K562 (cell line): Measurements from ENCODE around the gene ZNF516. TPM values are rescaled to one million over a fixed set of nuclear protein-coding genes. Genes with fewer than 3 reads are reported as not detected.

Source experiments
- ATAC-seq: fragments of 200-7000 bp; cut with Tn5 transposase; 3 replicates; pipeline ENCODE4 v1.9.1; 2020; ENCODE audit warnings: moderate library complexity
- BruUV-seq: library from RNA; stranded (reverse); fragments of 400-500 nt; replicated peaks from 2 replicates; lab custom pipeline; 2021; lab: Mats Ljungman, UMichigan
- CTCF ChIA-PET: fragments of 300-600 bp; formaldehyde crosslinking; extraction: SDS; loops from one replicate; lab custom pipeline; 2021; ENCODE audit warnings: low intra/inter-chr PET ratio; lab: Yijun Ruan, JAX
- POLR2A ChIA-PET: fragments of 300-600, 350-650 bp; sonication (Branson Sonifier 250); formaldehyde crosslinking; extraction: SDS; loops from one replicate; lab custom pipeline; 2021; ENCODE audit warnings: antibody characterized with exemption, inconsistent platforms; lab: Yijun Ruan, JAX
- DNase-seq, 4 experiments: peaks; one replicate each; pipeline versions ENCODE4 v3.0.0 to v3.0.0-alpha.2; 2011 to 2018; ENCODE audit warnings: low spot score in 3 of 4, mixed read lengths in 3 of 4; ENCODE audit errors: extremely low read depth in 1 of 4
- FAIRE-seq: peaks from 2 replicates; lab custom pipeline; 2011; peaks lifted over from hg19 to GRCh38; lab: Jason Lieb, UNC
- H2AFZ ChIP-seq: 2 replicates; pipeline ENCODE4 v1.6.0; 2011; ENCODE audit warnings: low read depth, low read length, control low read depth, inconsistent platforms
- H3K27ac ChIP-seq: fragments of 200-600 bp; 3 replicates; pipeline ENCODE4 v1.8.0; 2011; ENCODE audit warnings: low read depth, mild to moderate bottlenecking, control low read depth, inconsistent platforms, low read length, moderate library complexity, mixed read lengths; ENCODE audit errors: extremely low read depth
- H3K27me3 ChIP-seq, 2 experiments: fragments of 300-600 bp in 1 of 2; 2 replicates in 1 of 2; 3 replicates in 1 of 2; pipeline versions ENCODE4 v1.6.0 to v1.8.0; 2011; ENCODE audit warnings: inconsistent platforms in 2 of 2, low read length in 2 of 2, mild to moderate bottlenecking in 1 of 2, mixed read lengths in 1 of 2, moderate library complexity in 1 of 2; ENCODE audit not compliant: control insufficient read depth in 2 of 2, insufficient read depth in 2 of 2
- H3K36me3 ChIP-seq: fragments of 300-600 bp; 3 replicates; pipeline ENCODE4 v1.8.0; 2011; ENCODE audit warnings: mild to moderate bottlenecking, low read length, inconsistent platforms; ENCODE audit not compliant: control insufficient read depth, insufficient read depth
- H3K4me1 ChIP-seq, 2 experiments: fragments of 200-600 bp in 1 of 2; replicated peaks in 1 of 2; 2 replicates in 1 of 2; 3 replicates in 1 of 2; pipeline versions ENCODE4 v1.5.1 to v1.8.0; 2011; ENCODE audit warnings: inconsistent platforms in 2 of 2, low read length in 2 of 2, mild to moderate bottlenecking in 1 of 2, mixed read lengths in 1 of 2, moderate library complexity in 1 of 2; ENCODE audit not compliant: control insufficient read depth in 2 of 2, insufficient read depth in 2 of 2
- H3K4me2 ChIP-seq: 2 replicates; pipeline ENCODE4 v1.6.1; 2011; ENCODE audit warnings: low read length, control low read depth, inconsistent platforms, mixed read lengths; ENCODE audit not compliant: insufficient read depth
- H3K4me3 ChIP-seq: fragments of 200-600 bp; sonication (generic), shearing (Covaris generic); 2 replicates; pipeline ENCODE4 v1.5.1; 2016; ENCODE audit warnings: control low read depth, inconsistent platforms
- H3K79me2 ChIP-seq: fragments of 200-600 bp; 3 replicates; pipeline ENCODE4 v1.8.0; 2011; ENCODE audit warnings: low read length, inconsistent platforms; ENCODE audit not compliant: control insufficient read depth, insufficient read depth
- H3K9ac ChIP-seq, 2 experiments: 2 replicates each; pipeline versions ENCODE4 v1.6.0 to v1.6.1; 2011; ENCODE audit warnings: low read depth in 2 of 2, low read length in 2 of 2, control low read depth in 1 of 2, inconsistent platforms in 1 of 2, mild to moderate bottlenecking in 1 of 2, mixed read lengths in 1 of 2; ENCODE audit not compliant: insufficient read depth in 1 of 2
- H3K9me1 ChIP-seq: one replicate; pipeline ENCODE4 v1.6.0; 2011; ENCODE audit warnings: inconsistent platforms, mild to moderate bottlenecking, low read length, moderate library complexity; ENCODE audit not compliant: control insufficient read depth, insufficient read depth
- H3K9me3 ChIP-seq: replicated peaks from 2 replicates; pipeline ENCODE4 v1.5.1; 2011; ENCODE audit warnings: low read depth, low read length, inconsistent platforms; ENCODE audit not compliant: control insufficient read depth, insufficient read depth
- H4K20me1 ChIP-seq: replicated peaks from 2 replicates; pipeline ENCODE4 v1.6.1; 2011; ENCODE audit warnings: low read length, inconsistent platforms, mixed read lengths; ENCODE audit not compliant: control insufficient read depth, insufficient read depth
- ZNF354B ChIP-seq: fragments of 250-450 bp; sonication (Bioruptor Pico); IDR thresholded peaks from 2 replicates; pipeline ENCODE4 v1.4.0; 2020
- WGBS: fragments of 100-300 bp; shearing (Covaris generic); methylation state at CpG from one replicate; pipeline ENCODE4 v1.1.6; 2016; ENCODE audit warnings: low coverage, mixed read lengths; ENCODE audit not compliant: insufficient coverage; ENCODE audit errors: missing lambda C conversion rate; 5-methylcytosine and 5-hydroxymethylcytosine counted together
- in situ Hi-C: fragments of 300-500 bp; cut with MboI; formaldehyde crosslinking; loops from 4 replicates; pipeline ENCODE4 v1.15.0; 2018; ENCODE audit warnings: inconsistent platforms, mixed read lengths
- intact Hi-C: fragments of 100-400 bp; cut with micrococcal nuclease; formaldehyde crosslinking; loops from 2 replicates; pipeline ENCODE4 v1.14.2; 2022
- polyA plus RNA-seq, 8 experiments: library from polyadenylated mRNA; depleted of rRNA in 4 of 8; stranded (reverse) in 5 of 8; unstranded in 3 of 8; fragments of >200 nt; fragmentation: Nextera tagmentation in 2 of 8; fragmentation: Illumina TruSeq in 1 of 8; extraction: Ambion mirVana in 2 of 8; extraction: Trizol in 1 of 8; gene quantifications; 2 replicates each; pipeline versions ENCODE4 v1.2.1 to v1.2.3, GENCODE V29; 2011 to 2014; ENCODE audit warnings: inconsistent platforms in 1 of 8, missing spikeins in 1 of 8
- total RNA-seq, 7 experiments: library from RNA; depleted of rRNA in 6 of 7; stranded (reverse); fragments of >200 nt in 6 of 7; fragmentation: Illumina TruSeq in 2 of 7; extraction: Trizol in 2 of 7; gene quantifications; 2 replicates each; pipeline versions ENCODE4 v1.2.1 to v1.2.3, GENCODE V29; 2011 to 2021; ENCODE audit warnings: low replicate concordance in 1 of 7
- TF ChIP-seq, protein P1 (sequence below): sonication (generic); formaldehyde crosslinking; IDR thresholded peaks from 2 replicates; pipeline ENCODE4 v1.8.0; 2022; ENCODE audit warnings: mild to moderate bottlenecking, missing genetic modification reagents
- TF ChIP-seq, protein P2 (sequence below): IDR thresholded peaks from 3 replicates; pipeline ENCODE4 v1.6.1; 2011; ENCODE audit warnings: borderline replicate concordance, mild to moderate bottlenecking; ENCODE audit not compliant: insufficient read length, insufficient read depth

The ZNF516 gene
- total and polyA plus RNA-seq, 9 of the 15 experiments (the other 6 are each of a cell fraction or from before 2014, with no cell fraction given), result 0.04 to 0.20 (median 0.08) TPM; not detected in 3

- POLR2A ChIA-PET, result no interaction called here
- Histone ChIP-seq H3K9me1 (no peaks in the 10 kb centered on the region), H3K27ac (no peak overlapping the region), H4K20me1 (no peaks in the 10 kb centered on the region), H3K79me2 (no peaks in the 10 kb centered on the region), H3K9me3 (no peaks in the 10 kb centered on the region), H3K4me1 (no peaks in the 10 kb centered on the region), H3K4me2 (no peak overlapping the region), H3K4me3 (no peak overlapping the region), H3K27me3 (peaks cover 3 to 11% of the 10 kb centered on the region in 2 experiments; a peak in 3 of 5 replicates), H3K36me3 (no peaks in the 10 kb centered on the region), H2AFZ (no peak overlapping the region), H3K9ac (no peak overlapping the region)
- DNase-seq (no peak), ATAC-seq (no peak), FAIRE-seq (no peak)
- no peak for TF ChIP-seq ZNF354B (CRISPR knock-in tag)
- TF ChIP-seq, protein P1, sequence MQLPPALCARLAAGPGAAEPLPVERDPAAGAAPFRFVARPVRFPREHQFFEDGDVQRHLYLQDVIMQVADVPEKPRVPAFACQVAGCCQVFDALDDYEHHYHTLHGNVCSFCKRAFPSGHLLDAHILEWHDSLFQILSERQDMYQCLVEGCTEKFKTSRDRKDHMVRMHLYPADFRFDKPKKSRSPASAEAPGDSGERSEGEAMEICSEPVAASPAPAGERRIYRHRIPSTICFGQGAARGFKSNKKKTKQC, result no peak
- TF ChIP-seq, protein P2, sequence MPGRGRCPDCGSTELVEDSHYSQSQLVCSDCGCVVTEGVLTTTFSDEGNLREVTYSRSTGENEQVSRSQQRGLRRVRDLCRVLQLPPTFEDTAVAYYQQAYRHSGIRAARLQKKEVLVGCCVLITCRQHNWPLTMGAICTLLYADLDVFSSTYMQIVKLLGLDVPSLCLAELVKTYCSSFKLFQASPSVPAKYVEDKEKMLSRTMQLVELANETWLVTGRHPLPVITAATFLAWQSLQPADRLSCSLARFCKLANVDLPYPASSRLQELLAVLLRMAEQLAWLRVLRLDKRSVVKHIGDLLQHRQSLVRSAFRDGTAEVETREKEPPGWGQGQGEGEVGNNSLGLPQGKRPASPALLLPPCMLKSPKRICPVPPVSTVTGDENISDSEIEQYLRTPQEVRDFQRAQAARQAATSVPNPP, result no peak
- WGBS, result 0% methylated on average over 9 of the region's 13 CpGs
- CTCF ChIA-PET, result no interaction called here
- in situ Hi-C loops (no loop called here), intact Hi-C loops (no loop called here)
- BruUV-seq, result no TSS peak
These were observed 74.0 kb downstream of the ZNF516 start for GRCh38 chr18:76420898-76421684.
